HepG2 (cell line): ENCODE results near the gene FEM1B. TPM values are rescaled to one million over a fixed set of nuclear protein-coding genes. Genes with fewer than 3 reads are reported as not detected.

ENCODE experiments used
- ATAC-seq: fragments of 200-7000 bp; cut with Tn5 transposase; 3 replicates; pipeline ENCODE4 v1.9.1; 2020; ENCODE audit warnings: mild to moderate bottlenecking, moderate library complexity
- BruUV-seq: library from RNA; stranded (reverse); fragments of 400-500 nt; replicated peaks from 2 replicates; lab custom pipeline; 2021; lab: Mats Ljungman, UMichigan
- CTCF ChIA-PET: fragments of 300-600 bp; formaldehyde crosslinking; extraction: SDS; loops from one replicate; lab custom pipeline; 2021; ENCODE audit warnings: low total read pairs, inconsistent platforms, low intra/inter-chr PET ratio; lab: Yijun Ruan, JAX
- POLR2A ChIA-PET: fragments of 350-600 bp; sonication (Branson Sonifier 250); formaldehyde crosslinking; loops from one replicate; lab custom pipeline; 2020; ENCODE audit warnings: antibody characterized with exemption, inconsistent platforms; lab: Yijun Ruan, JAX
- DNase-seq: peaks from one replicate; pipeline ENCODE4 v3.0.0-alpha.2; 2015; ENCODE audit warnings: low spot score
- FAIRE-seq: peaks from 3 replicates; lab custom pipeline; 2011; peaks lifted over from hg19 to GRCh38; lab: Jason Lieb, UNC
- H2AFZ ChIP-seq: one replicate; pipeline ENCODE4 v1.6.1; 2011; ENCODE audit warnings: low read length, inconsistent platforms
- H3K27ac ChIP-seq: fragments of 300-600 bp; 3 replicates; pipeline ENCODE4 v1.8.0; 2011; ENCODE audit warnings: mixed run types, mild to moderate bottlenecking, mixed read lengths, low read length, inconsistent platforms; ENCODE audit not compliant: insufficient read depth; ENCODE audit errors: extremely low read length
- H3K27me3 ChIP-seq, 2 experiments: fragments of 200-600 bp in 1 of 2; 2 replicates in 1 of 2; 3 replicates in 1 of 2; pipeline versions ENCODE4 v1.6.0 to v1.8.0; 2011; ENCODE audit warnings: low read length in 2 of 2, mild to moderate bottlenecking in 2 of 2, moderate library complexity in 2 of 2, inconsistent platforms in 1 of 2; ENCODE audit not compliant: insufficient read depth in 2 of 2, control insufficient read depth in 1 of 2
- H3K36me3 ChIP-seq, 2 experiments: fragments of 200-600 bp in 1 of 2; replicated peaks in 1 of 2; 2 replicates in 1 of 2; 3 replicates in 1 of 2; pipeline versions ENCODE4 v1.5.1 to v1.8.0; 2011; ENCODE audit warnings: low read length in 2 of 2, inconsistent platforms in 1 of 2; ENCODE audit not compliant: insufficient read depth in 2 of 2, control insufficient read depth in 1 of 2
- H3K4me1 ChIP-seq: 2 replicates; pipeline ENCODE4 v1.5.1; 2012; ENCODE audit warnings: low read length, inconsistent platforms; ENCODE audit not compliant: insufficient read depth
- H3K4me2 ChIP-seq: 2 replicates; pipeline ENCODE4 v1.6.0; 2011; ENCODE audit warnings: low read depth, low read length, inconsistent platforms
- H3K4me3 ChIP-seq, 3 experiments: fragments of 200-600 bp in 1 of 3; sonication (generic), shearing (Covaris generic) in 1 of 3; replicated peaks in 1 of 3; 2 replicates each; pipeline ENCODE4 v1.5.1; 2011 to 2016; ENCODE audit warnings: low read length in 3 of 3, inconsistent platforms in 2 of 3, low read depth in 2 of 3, mild to moderate bottlenecking in 2 of 3, control low read depth in 1 of 3, mixed read lengths in 1 of 3; ENCODE audit not compliant: insufficient read depth in 1 of 3
- H3K79me2 ChIP-seq: one replicate; pipeline ENCODE4 v1.6.1; 2011; ENCODE audit warnings: low read length, inconsistent platforms; ENCODE audit not compliant: insufficient read depth
- H3K9ac ChIP-seq: 2 replicates; pipeline ENCODE4 v1.6.0; 2011; ENCODE audit warnings: mild to moderate bottlenecking, low read depth, low read length, inconsistent platforms; ENCODE audit not compliant: insufficient read depth
- H3K9me3 ChIP-seq: 2 replicates; pipeline ENCODE4 v1.5.1; 2012; ENCODE audit warnings: mild to moderate bottlenecking, low read length
- H4K20me1 ChIP-seq: 2 replicates; pipeline ENCODE4 v1.6.0; 2011; ENCODE audit warnings: inconsistent platforms, mild to moderate bottlenecking, low read length, moderate library complexity; ENCODE audit not compliant: insufficient read depth
- CTCF ChIP-seq: sonication (generic); formaldehyde crosslinking; IDR thresholded peaks from 2 replicates; pipeline ENCODE4 v1.5.0; 2020; ENCODE audit warnings: mild to moderate bottlenecking, missing genetic modification reagents, moderate library complexity
- GATAD1 ChIP-seq: IDR thresholded peaks from 2 replicates; pipeline ENCODE4 v1.6.1; 2016; ENCODE audit warnings: missing genetic modification reagents, missing compliant biosample characterization
- SMC3 ChIP-seq: IDR thresholded peaks from 2 replicates; pipeline ENCODE4 v1.6.1; 2011; ENCODE audit warnings: low read length, improper control_type of control experiment
- STAG1 ChIP-seq: sonication (generic); formaldehyde crosslinking; IDR thresholded peaks from 2 replicates; pipeline ENCODE4 v1.4.0; 2020; ENCODE audit warnings: missing genetic modification reagents
- STAT6 ChIP-seq: sonication (generic); formaldehyde crosslinking; IDR thresholded peaks from 2 replicates; pipeline ENCODE4 v1.4.0; 2020; ENCODE audit warnings: missing genetic modification reagents, mild to moderate bottlenecking, borderline replicate concordance
- XRCC5 ChIP-seq: fragments of 200-400 bp; formaldehyde crosslinking; optimal IDR thresholded peaks from 2 replicates; pipeline ENCODE3; 2017; ENCODE audit warnings: mild to moderate bottlenecking, low read length
- ZMYM3 ChIP-seq: sonication (generic); formaldehyde crosslinking; IDR thresholded peaks from 2 replicates; pipeline ENCODE4 v1.5.1; 2020; ENCODE audit warnings: mild to moderate bottlenecking, missing genetic modification reagents
- WGBS: methylation state at CpG from one replicate; pipeline ENCODE4 v1.1.6; 2017; ENCODE audit warnings: low lambda C conversion rate; 5-methylcytosine and 5-hydroxymethylcytosine counted together
- in situ Hi-C: cut with HindIII; loops from 2 replicates; pipeline ENCODE4 v1.10.0; 2017; ENCODE audit warnings: low pct_unique_long_range_greater_than_20kb; ENCODE audit not compliant: extremely low pct_ligation_motif_present
- intact Hi-C: fragments of 100-400 bp; cut with micrococcal nuclease; formaldehyde crosslinking; loops from one replicate; pipeline ENCODE4 v1.10.0; 2022; ENCODE audit not compliant: unreplicated experiment
- polyA plus RNA-seq, 8 experiments: library from polyadenylated mRNA; depleted of rRNA in 3 of 8; stranded (reverse) in 7 of 8; unstranded in 1 of 8; fragments of >200 nt; fragmentation: Illumina TruSeq in 4 of 8; extraction: Trizol in 4 of 8; gene quantifications; 2 replicates each; pipeline versions ENCODE4 v1.2.1 to v1.2.3, GENCODE V29; 2011 to 2016; ENCODE audit warnings: low read depth in 4 of 8, missing spikeins in 1 of 8, mixed read lengths in 1 of 8; ENCODE audit not compliant: insufficient read depth in 1 of 8
- total RNA-seq, 5 experiments: library from RNA; depleted of rRNA; stranded (reverse); fragments of >200 nt; fragmentation: Illumina TruSeq; extraction: Trizol; gene quantifications; 2 replicates each; pipeline ENCODE4 v1.2.3, GENCODE V29; 2016; ENCODE audit warnings: low read depth in 1 of 5

Gene FEM1B
- total and polyA plus RNA-seq, 2 of the 13 experiments (the other 11 are each of a cell fraction or from before 2014, with no cell fraction given), result 38.1 to 40.0 TPM

- Histone ChIP-seq H3K36me3 (no peaks in the 10 kb centered on the region), H3K4me1 (peaks cover 9% of the 10 kb centered on the region), H3K27me3 (peaks cover 7 to 29% of the 10 kb centered on the region in 2 experiments), H3K4me3 (no peak overlapping the region), H2AFZ (no peak overlapping the region), H3K9me3 (no peaks in the 10 kb centered on the region), H3K79me2 (no peaks in the 10 kb centered on the region), H4K20me1 (no peaks in the 10 kb centered on the region), H3K4me2 (no peak overlapping the region), H3K9ac (no peak overlapping the region), H3K27ac (no peak overlapping the region)
- DNase-seq (no peak), FAIRE-seq (no peak), ATAC-seq (peak; percentile 66)
- 40% methylated on average over 9 of the region's 17 CpGs for WGBS
- BruUV-seq, result no TSS peak
- in situ Hi-C loops (no loop called here), intact Hi-C loops (no loop called here)
- POLR2A ChIA-PET, result interaction anchor here (1.5 kb wide), 1 partner anchor 38 kb away, joined by 5 read pairs; the partner anchor contains the start of gene FEM1B
- CTCF ChIA-PET, result interaction anchor here (1.5 to 1.9 kb wide), 2 partner anchors 10 to 63 kb away, joined by 5 to 12 read pairs; no protein-coding TSS in a partner anchor
- TF ChIP-seq SMC3, result peak; percentile 39; the same call in 1 of the 2 replicates
- peak; percentile 73 for TF ChIP-seq ZMYM3 (CRISPR knock-in tag)
- peak; percentile 77 for TF ChIP-seq CTCF (CRISPR knock-in tag)
- no peak for TF ChIP-seq STAT6 (CRISPR knock-in tag)
- TF ChIP-seq STAG1, result peak; percentile 61
- peak; percentile 39 for TF ChIP-seq XRCC5
- TF ChIP-seq GATAD1 (CRISPR knock-in tag), result no peak
Observed at GRCh38 chr15:68316061-68316804, 38.7 kb downstream of the FEM1B start.
